Stimulated activated memory B cell treated with anti-CD40 and anti-IgM and Interleukin-4, amounts not matched to agents 10 μg/mL and 1 μg/mL and 100 μg/mL, for 72 hours (primary cell): Measurements from ENCODE around the gene UBE2F.
"Not testable (repeated sequence)": the region's sequence is repeated elsewhere in the genome, so short reads cannot be mapped to it uniquely, and the experiment has no call there.

Experiments
- ATAC-seq: fragments of 150-1000 bp; cut with Tn5 transposase; 2 replicates; pipeline ENCODE4 v1.10.0; 2021
- H3K27ac Mint-ChIP-seq: one replicate; pipeline ENCODE4 v1.8.0; 2022; ENCODE audit warnings: mild to moderate bottlenecking, mixed read lengths
- H3K27me3 Mint-ChIP-seq: one replicate; pipeline ENCODE4 v1.8.0; 2022; ENCODE audit warnings: mixed read lengths
- H3K36me3 Mint-ChIP-seq: one replicate; pipeline ENCODE4 v1.8.0; 2022; ENCODE audit warnings: mixed read lengths
- H3K4me1 Mint-ChIP-seq: one replicate; pipeline ENCODE4 v1.8.0; 2022; ENCODE audit warnings: mixed read lengths
- H3K4me3 Mint-ChIP-seq: one replicate; pipeline ENCODE4 v1.8.0; 2022; ENCODE audit warnings: mild to moderate bottlenecking, moderate library complexity, mixed read lengths
- H3K9me3 Mint-ChIP-seq: one replicate; pipeline ENCODE4 v1.8.0; 2022; ENCODE audit warnings: mixed read lengths

Gene UBE2F

DNA sequence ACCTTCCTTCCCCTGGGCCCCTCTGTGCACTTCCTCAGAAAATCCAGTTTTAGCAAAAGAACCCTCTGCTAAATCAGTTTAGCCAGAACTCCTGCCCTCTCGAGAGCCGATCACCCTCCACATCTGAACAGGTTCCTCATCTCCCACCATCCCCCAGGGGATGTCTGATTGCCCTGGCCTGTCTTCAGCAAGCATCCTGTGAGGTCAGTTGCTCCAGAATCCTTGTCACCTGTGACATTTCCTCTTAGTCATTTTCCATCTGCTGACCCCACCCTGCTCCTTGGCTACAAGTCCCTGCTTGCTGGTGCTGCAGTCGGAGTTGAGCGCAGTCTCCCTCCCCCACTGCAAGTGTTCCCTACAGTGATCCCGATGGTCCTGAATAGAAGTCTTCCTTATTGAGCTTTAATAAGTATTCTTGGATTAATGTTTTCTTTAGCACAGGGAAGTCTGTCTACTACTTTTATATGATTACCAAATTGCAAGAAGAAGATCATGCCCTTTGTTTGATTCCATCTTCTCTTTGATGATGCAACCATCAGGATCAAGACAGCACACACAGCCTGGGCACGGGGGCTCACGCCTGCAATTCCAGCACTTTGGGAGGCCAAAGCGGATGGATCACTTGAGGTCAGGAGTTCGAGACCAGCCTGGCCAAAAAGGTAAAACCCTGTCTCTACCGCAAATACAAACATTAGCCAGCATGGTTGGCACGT is 30.9 kb upstream of the UBE2F start:
- ATAC-seq, result no peak
- Mint-ChIP-seq H3K27me3 (peaks cover 28% of the 10 kb centered on the region), H3K4me3 (no peak overlapping the region), H3K4me1 (peaks cover 16% of the 10 kb centered on the region), H3K9me3 (no peaks in the 10 kb centered on the region), H3K36me3 (peaks cover 6% of the 10 kb centered on the region), H3K27ac (no peak overlapping the region)

DNA sequence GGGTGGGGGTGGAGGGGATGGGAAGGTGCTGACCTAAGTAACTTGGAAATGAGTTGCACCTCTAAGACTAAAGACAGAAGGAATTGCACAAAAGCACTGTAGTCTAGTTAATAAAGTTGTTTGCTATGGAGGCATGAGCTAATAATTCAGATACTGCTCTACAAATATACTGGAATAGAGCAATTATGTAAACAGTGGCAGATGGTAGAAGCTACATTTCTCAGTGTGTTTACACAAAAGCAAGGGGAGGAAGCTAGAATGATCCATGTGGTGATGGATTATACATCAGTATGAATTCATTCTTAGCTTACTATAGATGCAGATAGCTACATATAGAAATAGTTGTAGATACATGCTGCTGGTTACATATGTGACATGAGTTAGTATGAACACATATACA is 27.6 kb upstream of the UBE2F start:
- Mint-ChIP-seq H3K36me3 (peaks cover under 1% of the 10 kb centered on the region), H3K27ac (no peak overlapping the region), H3K4me3 (no peak overlapping the region), H3K27me3 (peaks cover 47% of the 10 kb centered on the region), H3K9me3 (peaks cover under 1% of the 10 kb centered on the region), H3K4me1 (peaks cover 15% of the 10 kb centered on the region)
- ATAC-seq, result no peak

DNA sequence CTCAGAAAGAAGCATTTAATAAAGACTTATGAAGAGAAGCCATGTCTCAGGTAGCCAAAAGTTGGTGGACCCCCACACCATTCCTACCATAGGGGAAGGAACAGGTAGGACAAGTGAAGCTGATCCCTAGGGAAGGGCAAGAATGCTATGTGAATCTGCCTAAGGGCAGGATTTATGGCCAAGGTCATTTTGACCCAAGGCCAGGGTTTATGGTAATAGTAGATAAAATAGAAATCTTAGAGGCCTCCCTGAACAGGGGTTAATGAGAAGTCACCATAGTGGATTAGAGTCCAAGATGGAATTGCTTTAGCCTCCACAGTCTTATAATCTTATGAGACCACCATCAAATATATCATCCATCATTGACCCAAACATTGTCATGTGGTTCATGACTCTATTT is 26.0 kb upstream of the UBE2F start:
- Mint-ChIP-seq H3K36me3 (peaks cover 6% of the 10 kb centered on the region), H3K4me3 (no peak overlapping the region), H3K27me3 (peaks cover 51% of the 10 kb centered on the region), H3K4me1 (peaks cover 10% of the 10 kb centered on the region), H3K9me3 (peaks cover 6% of the 10 kb centered on the region), H3K27ac (no peak overlapping the region)
- ATAC-seq, result no peak

DNA sequence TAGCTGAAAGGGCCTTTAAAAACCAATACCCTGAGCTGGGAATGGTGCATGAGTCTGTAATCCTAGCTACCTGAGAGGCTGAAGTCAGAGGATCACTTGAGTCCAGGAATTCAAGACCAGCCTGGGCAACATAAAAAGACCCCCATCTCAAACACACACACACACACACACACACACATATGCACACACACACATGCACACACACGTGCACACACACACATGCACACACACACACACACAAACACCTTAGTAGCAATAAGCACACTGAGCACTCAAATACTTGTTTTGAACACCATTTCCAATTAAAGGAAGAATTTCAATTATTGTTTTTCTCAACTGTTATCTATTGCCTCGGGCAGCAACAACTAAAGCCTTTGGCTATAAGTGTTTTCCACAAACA is 25.6 kb upstream of the UBE2F start:
- H3K27ac Mint-ChIP-seq, result peak overlapping the region; percentile 43

DNA sequence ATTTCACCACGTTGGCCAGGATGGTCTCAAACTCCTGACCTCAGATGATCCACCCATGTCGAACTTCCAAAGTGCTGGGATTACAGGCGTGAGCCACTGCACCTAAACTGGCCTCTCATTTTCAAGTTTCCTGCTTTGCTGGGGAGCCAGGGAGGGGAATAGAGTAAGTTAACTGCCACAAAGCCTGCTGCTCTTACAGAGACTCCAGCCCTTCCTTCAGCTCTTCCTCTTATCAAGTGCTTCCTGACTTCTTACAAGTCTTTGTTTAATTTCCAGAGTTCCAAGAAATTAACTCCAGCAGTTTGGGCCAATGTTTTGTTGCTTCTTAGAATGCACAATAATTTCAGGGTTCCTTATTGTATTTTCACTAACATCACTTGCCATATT is 24.3 kb upstream of the UBE2F start:
- H3K9me3 Mint-ChIP-seq, result peaks cover 16% of the 10 kb centered on the region
- H3K27me3 Mint-ChIP-seq, result peaks cover 62% of the 10 kb centered on the region
- no peak overlapping the region for H3K27ac Mint-ChIP-seq
- peaks cover 8% of the 10 kb centered on the region for H3K4me1 Mint-ChIP-seq
- H3K36me3 Mint-ChIP-seq, result peaks cover 6% of the 10 kb centered on the region
- no peak overlapping the region for H3K4me3 Mint-ChIP-seq
- ATAC-seq, result no peak

More for the DNA sequence above, 25.6 kb upstream of the UBE2F start:
- no peak for ATAC-seq
- H3K36me3 Mint-ChIP-seq, result peaks cover 6% of the 10 kb centered on the region
- peaks cover 8% of the 10 kb centered on the region for H3K4me1 Mint-ChIP-seq
- peaks cover 8% of the 10 kb centered on the region for H3K9me3 Mint-ChIP-seq
- H3K4me3 Mint-ChIP-seq, result no peak overlapping the region
- peaks cover 51% of the 10 kb centered on the region for H3K27me3 Mint-ChIP-seq

DNA sequence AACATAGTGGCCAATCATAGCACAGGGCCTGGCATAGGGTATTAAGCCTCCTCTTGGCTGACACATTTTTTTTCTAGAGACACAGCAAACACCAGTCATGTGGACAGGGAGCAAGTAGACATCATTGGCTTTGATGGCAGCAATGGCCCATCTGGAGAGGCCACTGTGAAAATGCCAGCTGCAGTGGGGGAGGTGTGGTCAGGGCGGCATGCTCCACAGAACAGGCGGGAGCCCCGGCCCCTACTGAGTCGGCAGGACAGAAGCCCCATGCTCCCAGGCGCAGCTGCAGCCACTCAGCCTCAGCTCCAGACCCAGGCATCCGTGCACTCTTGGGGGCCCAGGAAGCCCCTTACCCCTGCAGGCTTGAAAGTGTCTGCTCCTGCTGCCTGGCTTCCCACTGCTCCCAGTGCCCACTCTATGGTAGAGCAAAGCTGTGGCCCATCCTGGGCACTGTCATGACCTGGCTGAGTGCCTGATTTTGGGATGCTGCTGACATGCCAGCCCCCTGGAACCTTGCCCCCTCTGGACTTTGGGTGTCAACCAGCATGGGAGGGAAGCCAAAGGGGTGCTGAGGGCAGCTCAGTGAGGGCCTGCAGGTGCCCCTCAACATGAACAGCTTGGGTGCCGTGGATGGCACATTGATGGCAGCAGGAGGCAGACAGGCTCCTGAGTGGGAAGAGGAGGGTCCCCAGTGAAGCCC is 23.3 kb upstream of the UBE2F start:
- H3K9me3 Mint-ChIP-seq, result peaks cover 16% of the 10 kb centered on the region
- peaks cover 6% of the 10 kb centered on the region for H3K36me3 Mint-ChIP-seq
- H3K4me3 Mint-ChIP-seq, result no peak overlapping the region
- H3K4me1 Mint-ChIP-seq, result peaks cover 8% of the 10 kb centered on the region
- peaks cover 68% of the 10 kb centered on the region for H3K27me3 Mint-ChIP-seq
- no peak overlapping the region for H3K27ac Mint-ChIP-seq
- no peak for ATAC-seq

DNA sequence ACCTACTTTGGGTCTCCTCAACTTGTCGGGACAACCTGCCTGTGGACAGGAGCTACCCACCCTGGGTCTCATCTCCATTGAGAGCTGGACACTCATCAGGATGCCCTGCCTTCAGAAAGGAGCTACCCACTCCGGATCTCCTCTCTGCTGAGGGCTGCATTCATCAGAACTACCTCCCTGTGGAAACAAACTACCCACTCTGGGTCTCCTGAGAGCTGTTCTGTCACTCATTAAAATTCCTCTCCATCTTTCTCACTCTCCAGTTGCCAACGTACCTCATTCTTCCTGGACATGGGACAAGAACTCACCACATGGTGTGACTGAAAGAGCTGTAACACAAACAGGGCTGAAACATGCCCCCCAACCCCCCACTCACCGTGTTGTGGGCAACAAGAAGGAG is 22.5 kb upstream of the UBE2F start:
- Mint-ChIP-seq H3K36me3 (peaks cover 6% of the 10 kb centered on the region), H3K4me1 (peaks cover 8% of the 10 kb centered on the region), H3K27ac (no peak overlapping the region), H3K27me3 (peaks cover 75% of the 10 kb centered on the region), H3K9me3 (peaks cover 16% of the 10 kb centered on the region), H3K4me3 (no peak overlapping the region)
- no peak for ATAC-seq

DNA sequence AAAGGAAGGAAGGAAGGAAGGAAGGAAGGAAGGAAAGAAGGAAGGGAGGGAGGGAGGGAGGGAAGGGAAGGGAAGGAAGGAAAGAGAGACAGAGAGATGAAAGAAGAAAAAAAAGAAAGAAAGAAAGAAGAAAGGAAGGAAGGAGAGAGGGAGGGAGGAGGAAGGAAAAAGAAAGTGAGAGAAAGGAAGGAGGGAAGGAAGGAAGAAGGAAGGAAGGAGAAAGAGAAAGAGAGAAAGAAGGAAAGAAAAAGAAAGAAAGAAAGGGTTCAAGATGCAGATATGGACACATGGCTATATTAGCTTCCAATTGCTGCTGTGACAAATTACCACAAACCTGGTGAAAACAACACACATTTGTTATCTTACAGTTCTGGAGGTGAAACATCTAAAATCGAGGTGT is 20.4 kb upstream of the UBE2F start:
- H3K27ac Mint-ChIP-seq, result no peak overlapping the region

DNA sequence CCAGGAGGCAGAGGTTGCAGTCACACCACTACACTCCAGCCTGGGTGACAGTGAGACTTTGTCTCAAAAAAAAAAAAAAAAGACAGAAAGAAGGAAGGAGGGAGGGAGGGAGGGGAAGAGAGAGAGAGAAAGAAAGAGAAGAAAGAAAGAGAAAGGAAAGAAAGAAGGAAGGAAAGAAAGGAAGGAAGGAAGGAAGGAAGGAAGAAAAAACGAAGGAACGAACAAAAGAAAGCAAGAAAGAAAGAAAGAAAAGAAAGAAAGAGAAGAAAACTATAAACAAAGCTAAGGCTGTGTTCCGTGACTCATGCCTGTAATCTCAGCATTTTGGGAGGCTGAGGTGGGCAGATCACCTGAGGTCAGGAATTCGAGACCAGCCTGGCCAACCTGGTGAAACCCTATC is 15.5 kb upstream of the UBE2F start:
- not testable (repeated sequence) for H3K36me3 Mint-ChIP-seq, H3K4me3 Mint-ChIP-seq, H3K9me3 Mint-ChIP-seq, H3K4me1 Mint-ChIP-seq, H3K27ac Mint-ChIP-seq, ATAC-seq
- H3K27me3 Mint-ChIP-seq, result peaks cover 60% of the 10 kb centered on the region

More for the DNA sequence above, 20.4 kb upstream of the UBE2F start:
- peaks cover 90% of the 10 kb centered on the region for H3K27me3 Mint-ChIP-seq
- peaks cover 16% of the 10 kb centered on the region for H3K9me3 Mint-ChIP-seq
- no peak overlapping the region for H3K4me3 Mint-ChIP-seq
- H3K4me1 Mint-ChIP-seq, result peaks cover 7% of the 10 kb centered on the region
- ATAC-seq, result no peak
- peaks cover 6% of the 10 kb centered on the region for H3K36me3 Mint-ChIP-seq

DNA sequence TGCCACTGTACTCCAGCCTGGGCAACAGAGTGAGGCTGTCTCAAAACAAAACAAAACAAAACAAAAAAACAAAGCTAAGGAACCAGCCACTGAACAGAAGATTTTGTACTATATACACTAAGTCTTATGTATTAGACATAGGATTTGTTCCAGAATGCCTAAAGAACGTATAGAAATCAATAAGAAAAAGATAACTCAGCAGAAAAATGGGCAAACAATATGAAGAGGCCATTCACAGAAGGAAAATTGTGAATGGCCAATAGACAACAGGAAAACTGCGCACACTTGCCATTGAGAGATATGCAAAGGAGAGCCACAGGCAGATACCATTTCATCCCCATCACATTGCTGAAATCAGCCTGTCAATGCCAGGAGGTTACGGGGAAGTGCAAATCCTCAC is 14.9 kb upstream of the UBE2F start:
- Mint-ChIP-seq H3K36me3 (no peaks in the 10 kb centered on the region), H3K4me3 (no peak overlapping the region), H3K9me3 (peaks cover 3% of the 10 kb centered on the region), H3K4me1 (no peaks in the 10 kb centered on the region), H3K27me3 (peaks cover 56% of the 10 kb centered on the region), H3K27ac (no peak overlapping the region)
- no peak for ATAC-seq

DNA sequence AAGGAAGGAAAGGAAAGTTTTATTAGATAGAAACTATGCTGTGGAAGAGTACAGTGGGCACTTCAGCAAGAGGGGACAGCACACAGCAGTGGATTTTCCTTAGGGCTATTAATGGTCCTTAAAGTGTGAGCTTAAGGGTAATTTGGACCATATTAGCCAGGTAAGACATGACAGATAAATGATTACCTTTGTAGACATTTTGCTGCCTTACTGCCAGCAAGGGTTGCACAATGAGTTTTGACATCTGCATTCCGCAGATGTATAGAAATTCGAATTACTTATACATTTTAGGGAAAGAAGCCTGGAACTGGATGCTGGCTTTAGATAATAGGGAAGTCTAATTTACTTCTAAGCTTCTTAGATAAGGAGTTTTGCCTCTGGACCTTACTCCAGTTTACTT is 14.0 kb upstream of the UBE2F start:
- Mint-ChIP-seq H3K9me3 (no peaks in the 10 kb centered on the region), H3K36me3 (no peaks in the 10 kb centered on the region), H3K4me3 (no peak overlapping the region), H3K27ac (no peak overlapping the region), H3K4me1 (peaks cover 6% of the 10 kb centered on the region), H3K27me3 (peaks cover 59% of the 10 kb centered on the region)
- no peak for ATAC-seq

DNA sequence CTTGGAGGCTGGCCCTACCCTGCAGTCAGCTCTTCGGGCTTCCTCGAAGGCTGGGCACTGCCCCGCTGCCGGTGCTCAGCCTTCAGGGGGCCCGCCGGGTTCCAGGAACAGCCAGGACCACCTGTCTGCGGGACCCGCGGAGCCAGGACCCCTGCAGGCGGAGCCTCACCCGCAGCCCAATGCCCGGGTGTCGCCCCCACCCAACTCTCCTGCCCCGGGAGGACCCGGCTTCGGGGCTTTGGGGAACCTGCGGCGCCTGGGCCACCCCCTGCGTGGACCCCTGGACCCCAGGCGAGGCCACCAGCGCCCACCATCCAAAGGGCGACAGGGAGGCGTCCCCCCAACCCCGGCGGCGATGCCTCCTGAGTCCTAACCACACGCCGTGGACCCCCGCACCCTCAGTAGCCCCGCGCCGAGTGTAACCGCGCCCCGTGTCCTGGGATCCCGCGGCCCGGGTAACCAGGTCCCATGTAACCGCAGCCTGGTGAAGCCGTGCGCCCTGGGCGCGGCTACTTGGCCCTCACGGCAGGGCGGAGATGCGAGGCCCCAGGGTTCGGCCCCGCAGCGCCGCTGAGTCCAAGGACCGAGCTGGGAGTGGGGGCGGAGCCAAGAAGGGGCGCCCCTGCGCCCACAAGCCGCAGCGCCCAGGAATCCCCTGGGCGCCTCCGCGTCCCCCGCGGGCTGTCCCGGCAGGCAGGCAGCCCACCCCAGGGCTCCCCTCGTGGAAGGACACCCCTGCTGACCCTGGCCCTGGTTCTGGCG is 11.0 kb upstream of the UBE2F start:
- Mint-ChIP-seq H3K27ac (no peak overlapping the region), H3K4me1 (peaks cover 6% of the 10 kb centered on the region), H3K36me3 (no peaks in the 10 kb centered on the region), H3K27me3 (peaks cover 39% of the 10 kb centered on the region), H3K9me3 (no peaks in the 10 kb centered on the region), H3K4me3 (no peak overlapping the region)
- ATAC-seq, result no peak

DNA sequence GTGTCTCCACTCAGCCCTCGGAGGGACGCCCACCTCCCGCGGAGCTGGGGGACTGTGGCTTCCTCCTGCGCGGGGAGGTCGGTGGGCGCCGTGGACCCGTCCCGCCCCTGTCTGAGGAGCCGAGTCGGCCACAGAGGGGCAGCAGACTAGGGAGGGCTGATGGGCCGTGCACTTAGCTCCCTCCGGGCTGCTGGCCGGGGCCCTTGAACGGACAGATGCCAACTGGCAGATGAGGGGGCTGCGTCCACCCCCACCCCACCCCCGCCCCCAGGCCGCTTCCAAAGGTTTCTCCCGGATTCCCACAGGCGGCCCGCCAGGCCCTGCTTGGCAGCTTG is 10.4 kb upstream of the UBE2F start:
- Mint-ChIP-seq H3K27ac (no peak overlapping the region), H3K9me3 (no peaks in the 10 kb centered on the region), H3K36me3 (no peaks in the 10 kb centered on the region), H3K27me3 (peaks cover 34% of the 10 kb centered on the region), H3K4me1 (peaks cover 6% of the 10 kb centered on the region), H3K4me3 (no peak overlapping the region)
- ATAC-seq, result no peak

DNA sequence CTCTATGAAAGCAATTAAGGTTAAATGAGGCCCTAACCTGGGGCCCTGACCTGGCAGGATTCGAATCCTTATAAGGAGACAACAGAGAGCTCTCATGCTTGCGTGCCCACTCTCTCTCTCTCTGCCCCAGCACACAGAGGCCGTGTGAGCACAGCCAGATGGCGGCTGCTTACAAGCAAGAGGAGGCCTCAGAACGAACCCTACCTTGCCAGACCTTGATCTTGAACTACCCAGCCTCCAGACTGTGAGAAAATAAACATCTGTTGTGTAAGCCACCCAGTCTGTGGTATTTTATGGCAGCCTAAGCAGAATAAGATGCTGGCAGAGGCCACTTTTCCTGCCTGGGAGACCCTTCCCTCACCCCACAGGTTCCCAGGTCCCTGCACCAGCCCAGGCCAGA is 5.2 kb upstream of the UBE2F start:
- H3K4me1 Mint-ChIP-seq, result peaks cover 12% of the 10 kb centered on the region
- peaks cover 7% of the 10 kb centered on the region for H3K9me3 Mint-ChIP-seq
- ATAC-seq, result no peak
- H3K27me3 Mint-ChIP-seq, result peaks cover 15% of the 10 kb centered on the region
- H3K27ac Mint-ChIP-seq, result no peak overlapping the region
- no peaks in the 10 kb centered on the region for H3K36me3 Mint-ChIP-seq
- H3K4me3 Mint-ChIP-seq, result no peak overlapping the region

DNA sequence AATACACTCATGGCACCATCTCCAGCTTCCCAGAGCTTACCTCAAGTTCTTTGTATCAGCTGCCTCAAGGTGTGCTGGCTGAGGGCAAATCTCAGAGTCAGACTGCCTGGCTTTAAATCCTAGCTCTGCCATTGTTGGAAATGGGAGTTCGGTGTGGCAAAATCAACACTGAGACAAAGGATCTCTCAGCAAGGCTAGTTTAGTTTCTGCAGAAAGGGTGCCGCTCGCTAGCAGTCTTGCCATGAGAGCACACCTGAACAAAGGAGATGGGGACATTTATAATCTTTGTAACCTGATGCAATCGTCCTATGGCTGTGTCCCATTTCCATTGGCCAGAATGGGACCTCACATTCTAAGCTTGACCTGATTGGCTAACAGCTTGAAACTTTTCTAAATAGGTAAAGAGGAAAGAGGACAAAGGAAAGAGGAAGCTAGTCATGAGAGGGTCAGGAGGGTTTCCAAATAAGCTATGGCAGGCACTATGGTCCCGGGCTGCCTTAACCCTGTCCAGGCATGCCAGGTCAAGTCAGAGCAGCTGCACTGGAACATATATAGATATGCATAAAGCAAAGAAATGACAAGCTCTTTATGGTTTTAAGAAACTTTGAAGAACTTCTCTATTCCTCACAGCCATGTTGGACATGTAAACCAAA is 4.3 kb upstream of the UBE2F start:
- ATAC-seq, result no peak
- Mint-ChIP-seq H3K36me3 (no peaks in the 10 kb centered on the region), H3K4me3 (no peak overlapping the region)

More for the DNA sequence above, 4.3 kb upstream of the UBE2F start:
- H3K9me3 Mint-ChIP-seq, result peaks cover 7% of the 10 kb centered on the region
- no peak overlapping the region for H3K27ac Mint-ChIP-seq
- H3K4me1 Mint-ChIP-seq, result peaks cover 8% of the 10 kb centered on the region
- peaks cover 6% of the 10 kb centered on the region for H3K27me3 Mint-ChIP-seq
